MCF 10A (cell line): ENCODE measurements around the gene ARNT2. TPM values are rescaled to one million over a fixed set of nuclear protein-coding genes. Genes with fewer than 3 reads are reported as not detected.

Source experiments
- BruUV-seq: library from RNA; stranded (reverse); fragments of 400-500 nt; replicated peaks from 2 replicates; lab custom pipeline; 2021; lab: Mats Ljungman, UMichigan
- CTCF ChIA-PET: fragments of 300-600 bp; sonication (Branson Sonifier 250); formaldehyde crosslinking; extraction: SDS; loops from one replicate; lab custom pipeline; 2021; ENCODE audit warnings: antibody characterized with exemption, inconsistent platforms; lab: Yijun Ruan, JAX
- POLR2A ChIA-PET: fragments of 300-600, 350-650 bp; sonication (Branson Sonifier 250); formaldehyde crosslinking; extraction: SDS; loops from one replicate; lab custom pipeline; 2020; ENCODE audit warnings: antibody characterized with exemption, inconsistent platforms; lab: Yijun Ruan, JAX
- DNase-seq: peaks from one replicate; pipeline ENCODE4 v3.0.0-alpha.2; 2018; ENCODE audit not compliant: unreplicated experiment
- H3K27ac Mint-ChIP-seq: one replicate; pipeline ENCODE4 v1.8.0; 2022; ENCODE audit warnings: mild to moderate bottlenecking, low read depth, mixed read lengths; ENCODE audit not compliant: unreplicated experiment
- H3K27me3 Mint-ChIP-seq: one replicate; pipeline ENCODE4 v1.8.0; 2022; ENCODE audit warnings: mixed read lengths; ENCODE audit not compliant: insufficient read depth, unreplicated experiment
- H3K36me3 Mint-ChIP-seq: one replicate; pipeline ENCODE4 v1.8.0; 2022; ENCODE audit warnings: mild to moderate bottlenecking, moderate library complexity, mixed read lengths; ENCODE audit not compliant: insufficient read depth, unreplicated experiment
- H3K4me1 Mint-ChIP-seq: one replicate; pipeline ENCODE4 v1.8.0; 2022; ENCODE audit warnings: mixed read lengths; ENCODE audit not compliant: insufficient read depth, unreplicated experiment
- H3K4me3 Mint-ChIP-seq: one replicate; pipeline ENCODE4 v1.8.0; 2022; ENCODE audit warnings: mild to moderate bottlenecking, moderate library complexity, mixed read lengths; ENCODE audit not compliant: unreplicated experiment
- H3K9me3 Mint-ChIP-seq: one replicate; pipeline ENCODE4 v1.8.0; 2022; ENCODE audit warnings: mixed read lengths; ENCODE audit not compliant: unreplicated experiment
- intact Hi-C: fragments of 100-400 bp; cut with micrococcal nuclease; formaldehyde crosslinking; loops from 2 replicates; pipeline ENCODE4 v1.14.1; 2022
- total RNA-seq: library from RNA; stranded (reverse); gene quantifications from 2 replicates; pipeline ENCODE4 v1.2.3, GENCODE V29; 2022
- TF ChIP-seq, protein P1 (sequence below): fragments of 200-600 bp; IDR thresholded peaks from one replicate; pipeline ENCODE4 v1.8.0; 2022; ENCODE audit warnings: antibody characterized with exemption, mild to moderate bottlenecking; ENCODE audit not compliant: unreplicated experiment

The ARNT2 gene
- total RNA-seq, 1 experiment from 2014 or later = 1.6 TPM

DNA sequence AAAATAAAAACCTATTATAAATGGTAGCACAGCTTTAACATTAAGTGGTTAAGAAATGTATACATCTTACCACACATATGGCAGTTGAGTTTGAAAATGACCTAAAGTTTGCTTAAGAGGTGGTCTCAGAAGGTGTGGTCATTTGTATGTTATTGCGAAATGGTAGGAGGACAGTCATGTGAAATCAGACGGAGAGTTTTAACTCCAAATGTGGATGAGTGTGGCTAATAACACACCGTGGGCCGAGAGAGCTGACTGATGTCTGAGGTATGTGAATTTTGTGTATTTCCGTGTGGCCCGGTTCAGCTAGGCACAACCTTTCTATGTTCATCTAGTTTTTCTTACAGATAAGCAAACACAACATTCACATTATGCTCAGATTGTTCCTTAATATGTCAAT lies 71.9 kb downstream of the ARNT2 start:
- DNase-seq = no peak
- ChIA-PET CTCF (interaction anchor here (1.1 to 1.3 kb wide), 2 partner anchors 21 to 494 kb away, joined by 3 to 4 read pairs; no protein-coding TSS in a partner anchor), POLR2A (interaction anchor here (1.1 kb wide), 1 partner anchor 13 kb away, joined by 5 read pairs; no protein-coding TSS in a partner anchor)
- no TSS peak for BruUV-seq
- Mint-ChIP-seq H3K27me3 (no peaks in the 10 kb centered on the region), H3K36me3 (no peaks in the 10 kb centered on the region), H3K9me3 (no peaks in the 10 kb centered on the region), H3K4me1 (peaks cover 4% of the 10 kb centered on the region), H3K4me3 (no peak overlapping the region), H3K27ac (no peak overlapping the region)
- TF ChIP-seq, protein P1, sequence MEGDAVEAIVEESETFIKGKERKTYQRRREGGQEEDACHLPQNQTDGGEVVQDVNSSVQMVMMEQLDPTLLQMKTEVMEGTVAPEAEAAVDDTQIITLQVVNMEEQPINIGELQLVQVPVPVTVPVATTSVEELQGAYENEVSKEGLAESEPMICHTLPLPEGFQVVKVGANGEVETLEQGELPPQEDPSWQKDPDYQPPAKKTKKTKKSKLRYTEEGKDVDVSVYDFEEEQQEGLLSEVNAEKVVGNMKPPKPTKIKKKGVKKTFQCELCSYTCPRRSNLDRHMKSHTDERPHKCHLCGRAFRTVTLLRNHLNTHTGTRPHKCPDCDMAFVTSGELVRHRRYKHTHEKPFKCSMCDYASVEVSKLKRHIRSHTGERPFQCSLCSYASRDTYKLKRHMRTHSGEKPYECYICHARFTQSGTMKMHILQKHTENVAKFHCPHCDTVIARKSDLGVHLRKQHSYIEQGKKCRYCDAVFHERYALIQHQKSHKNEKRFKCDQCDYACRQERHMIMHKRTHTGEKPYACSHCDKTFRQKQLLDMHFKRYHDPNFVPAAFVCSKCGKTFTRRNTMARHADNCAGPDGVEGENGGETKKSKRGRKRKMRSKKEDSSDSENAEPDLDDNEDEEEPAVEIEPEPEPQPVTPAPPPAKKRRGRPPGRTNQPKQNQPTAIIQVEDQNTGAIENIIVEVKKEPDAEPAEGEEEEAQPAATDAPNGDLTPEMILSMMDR = no peak
- intact Hi-C loops = no loop called here

DNA sequence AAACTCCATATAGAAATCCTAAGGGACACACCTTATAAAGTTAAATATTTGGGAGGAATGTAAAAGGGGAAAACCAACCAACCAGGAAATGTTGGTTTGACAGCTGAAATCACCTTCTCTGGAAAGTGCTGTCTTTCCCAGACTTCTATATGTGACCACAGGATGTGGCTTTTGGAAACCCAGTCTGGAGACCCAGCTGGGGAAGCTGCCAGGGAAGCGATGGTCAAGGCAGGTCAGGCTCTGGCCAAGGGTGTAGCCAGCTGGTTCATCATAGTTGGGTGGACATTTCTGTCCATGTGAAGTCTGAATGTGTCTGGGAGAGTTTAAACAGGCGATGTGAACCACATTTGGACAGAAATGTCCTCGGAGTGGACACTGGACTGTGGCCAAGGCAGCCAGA lies 73.9 kb downstream of the ARNT2 start:
- H3K4me1 Mint-ChIP-seq = peaks cover 7% of the 10 kb centered on the region
- no peaks in the 10 kb centered on the region for H3K9me3 Mint-ChIP-seq
- no peaks in the 10 kb centered on the region for H3K27me3 Mint-ChIP-seq
- ChIA-PET POLR2A (no interaction called here), CTCF (interaction anchor here (1.2 to 1.7 kb wide), 3 partner anchors 22 to 90 kb away, joined by 3 to 5 read pairs (median 4); no protein-coding TSS in a partner anchor)
- H3K36me3 Mint-ChIP-seq = no peaks in the 10 kb centered on the region
- H3K4me3 Mint-ChIP-seq = no peak overlapping the region
- TF ChIP-seq, protein P1 = no peak
- BruUV-seq = no TSS peak
- DNase-seq = no peak
- no peak overlapping the region for H3K27ac Mint-ChIP-seq
- intact Hi-C loops = no loop called here

GRCh38 chr15:80479191-80479590 lies 75.0 kb downstream of the ARNT2 start:
- H3K27ac Mint-ChIP-seq = no peak overlapping the region
- POLR2A ChIA-PET = interaction anchor here (0.9 kb wide), 1 partner anchor 70 kb away, joined by 6 read pairs; no protein-coding TSS in a partner anchor
- no TSS peak for BruUV-seq

DNA sequence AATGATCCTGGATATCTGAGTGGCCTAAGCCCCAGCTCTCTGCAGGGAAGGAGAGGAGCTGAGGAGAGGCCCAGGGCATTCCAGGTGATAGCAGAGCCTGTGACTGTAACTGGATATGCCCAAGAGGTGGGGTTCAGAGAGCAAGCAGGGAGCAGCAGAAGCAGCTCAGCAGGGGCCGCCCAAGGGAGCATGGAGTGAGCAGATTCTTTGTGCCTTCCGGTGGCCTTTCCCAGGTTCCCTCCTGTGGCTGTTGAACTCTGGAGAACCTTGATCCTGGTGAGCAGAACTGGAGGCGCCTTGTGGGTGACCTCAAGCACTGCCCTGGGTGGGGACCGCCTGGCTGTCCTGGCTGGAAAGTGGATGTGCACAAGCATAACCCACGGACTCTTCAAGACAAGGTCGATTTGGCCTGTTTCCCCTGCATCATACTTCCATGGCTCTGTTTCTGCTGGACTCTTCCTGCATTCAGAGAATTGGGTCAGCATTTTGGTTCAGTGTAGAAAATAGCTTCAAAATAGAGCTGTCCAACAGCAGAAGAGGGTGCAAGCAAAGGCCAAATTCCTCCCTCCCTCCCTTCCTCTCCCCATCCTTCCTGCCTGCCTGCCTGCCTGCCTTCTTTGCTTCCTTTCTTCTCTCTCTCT lies 76.1 kb downstream of the ARNT2 start:
- Mint-ChIP-seq H3K36me3 (no peaks in the 10 kb centered on the region), H3K4me3 (no peak overlapping the region), H3K4me1 (peaks cover 11% of the 10 kb centered on the region), H3K9me3 (no peaks in the 10 kb centered on the region), H3K27ac (no peak overlapping the region), H3K27me3 (no peaks in the 10 kb centered on the region)
- no TSS peak for BruUV-seq
- CTCF ChIA-PET = interaction anchor here (0.5 to 3.8 kb wide), 6 partner anchors 9 to 699 kb away, joined by 3 to 20 read pairs (median 4); partner anchors contain the start of gene CEMIP
- TF ChIP-seq, protein P1 = no peak
- no peak for DNase-seq
- intact Hi-C loops = no loop called here
- POLR2A ChIA-PET = interaction anchor here (0.7 kb wide), 1 partner anchor 596 kb away, joined by 3 read pairs; no protein-coding TSS in a partner anchor

More at GRCh38 chr15:80479191-80479590, 75.0 kb downstream of the ARNT2 start:
- CTCF ChIA-PET = interaction anchor here (1.2 to 1.7 kb wide), 3 partner anchors 25 to 300 kb away, joined by 3 to 5 read pairs (median 4); partner anchors contain the start of gene CEMIP
- Mint-ChIP-seq H3K4me1 (peaks cover 7% of the 10 kb centered on the region), H3K4me3 (no peak overlapping the region), H3K36me3 (no peaks in the 10 kb centered on the region), H3K9me3 (no peaks in the 10 kb centered on the region), H3K27me3 (no peaks in the 10 kb centered on the region)
- TF ChIP-seq, protein P1 = no peak
- no peak for DNase-seq
- intact Hi-C loops = no loop called here
